ENCODE measurements around the gene PROX1.

PROX1 gene

GRCh38 chr1:213977486-213977842 lies 10.3 kb upstream of the PROX1 start:
- no peak overlapping the region for H3K4me3 ChIP-seq
- no peak overlapping the region for H3K4me2 ChIP-seq
- H3K27me3 ChIP-seq = peaks cover 11 to 88% (median 12%) of the 10 kb centered on the region in 11 experiments
- peaks cover 9 to 18% (median 11%) of the 10 kb centered on the region in 10 experiments for H3K4me1 ChIP-seq
- peaks cover 2 to 15% (median 9%) of the 10 kb centered on the region in 11 experiments; a peak in 20 of 22 replicates for H3K9me3 ChIP-seq (replicated peaks in 1 of 11)
- H3K9ac ChIP-seq = no peak overlapping the region
- no peaks in the 10 kb centered on the region for H3K36me3 ChIP-seq
- no peak overlapping the region for H3K27ac ChIP-seq
- TF ChIP-seq Cebpa-rat (IDR thresholded peaks at IDR 0.05) = no peak
- H4K20me1 ChIP-seq = peaks cover 0 to 20% (median 0%) of the 10 kb centered on the region in 11 experiments; a peak in 3 of 22 replicates

DNA sequence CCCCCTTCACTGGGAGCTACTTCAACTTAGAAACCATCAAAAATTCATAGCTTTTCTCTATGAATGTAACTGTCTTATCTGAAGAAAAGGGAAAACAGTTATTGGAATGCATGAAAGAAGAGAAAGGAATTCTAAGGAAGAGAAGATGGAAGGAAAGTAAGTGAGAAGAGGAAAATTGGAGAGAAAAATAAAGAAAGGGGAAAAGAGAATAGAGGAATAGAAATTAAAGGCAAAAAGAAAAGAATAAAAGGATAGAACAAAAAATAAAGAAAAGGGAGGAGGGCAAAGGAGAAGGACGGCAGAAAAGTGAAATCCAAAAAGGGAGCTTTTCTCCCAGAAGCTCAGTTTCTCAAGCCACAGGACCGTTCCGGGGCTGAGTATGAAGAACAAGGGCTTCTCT lies 9.9 kb upstream of the PROX1 start:
- Histone ChIP-seq H4K20me1 (peaks cover 0 to 16% (median 0%) of the 10 kb centered on the region in 11 experiments; a peak in 4 of 22 replicates), H3K9me3 (replicated peaks in 1 of 11) (peaks cover 7 to 19% (median 14%) of the 10 kb centered on the region in 11 experiments; a peak in 21 of 22 replicates), H3K9ac (no peak overlapping the region), H3K27ac (no peak overlapping the region), H3K4me1 (peaks cover 6 to 14% (median 8%) of the 10 kb centered on the region in 10 experiments), H3K4me2 (no peak overlapping the region), H3K27me3 (peaks cover 15 to 88% (median 16%) of the 10 kb centered on the region in 11 experiments), H3K4me3 (no peak overlapping the region), H3K36me3 (no peaks in the 10 kb centered on the region)
- no peak for TF ChIP-seq Cebpa-rat (IDR thresholded peaks at IDR 0.05)

GRCh38 chr1:213979751-213980586 lies 7.8 kb upstream of the PROX1 start:
- Histone ChIP-seq H3K27me3 (peaks cover 36 to 88% (median 37%) of the 10 kb centered on the region in 11 experiments), H3K9ac (no peak overlapping the region), H4K20me1 (peaks cover 0 to 9% (median 0%) of the 10 kb centered on the region in 11 experiments; a peak in 4 of 22 replicates), H3K9me3 (replicated peaks in 1 of 11) (peaks cover 17 to 34% (median 26%) of the 10 kb centered on the region in 11 experiments), H3K4me2 (peak overlapping the region in 2 of 11 experiments; percentile 18 to 28; a peak in 1 of 22 replicates), H3K4me3 (no peak overlapping the region), H3K36me3 (no peaks in the 10 kb centered on the region), H3K27ac (no peak overlapping the region), H3K4me1 (peaks cover 0 to 19% (median 8%) of the 10 kb centered on the region in 10 experiments; a peak in 9 of 20 replicates)
- no peak for TF ChIP-seq Cebpa-rat (IDR thresholded peaks at IDR 0.05)

- H4K20me1 ChIP-seq = peaks cover 0 to 18% (median 0%) of the 10 kb centered on the region in 11 experiments; a peak in 4 of 22 replicates
- no peaks in the 10 kb centered on the region for H3K36me3 ChIP-seq
- H3K27me3 ChIP-seq = peaks cover 45 to 88% (median 46%) of the 10 kb centered on the region in 11 experiments
- no peak overlapping the region for H3K9ac ChIP-seq
- no peak overlapping the region for H3K4me3 ChIP-seq
- peak overlapping the region in 6 of 11 experiments; percentile 2 to 46 (median 27); a peak in 5 of 22 replicates for H3K4me2 ChIP-seq
- peaks cover 0 to 19% (median 8%) of the 10 kb centered on the region in 10 experiments; a peak in 9 of 20 replicates for H3K4me1 ChIP-seq
- TF ChIP-seq Cebpa-rat (IDR thresholded peaks at IDR 0.05) = no peak
- H3K9me3 ChIP-seq (replicated peaks in 1 of 11) = peaks cover 27 to 43% (median 36%) of the 10 kb centered on the region in 11 experiments
- H3K27ac ChIP-seq = no peak overlapping the region
Observed at GRCh38 chr1:213980906-213981305, 6.9 kb upstream of the PROX1 start.

DNA sequence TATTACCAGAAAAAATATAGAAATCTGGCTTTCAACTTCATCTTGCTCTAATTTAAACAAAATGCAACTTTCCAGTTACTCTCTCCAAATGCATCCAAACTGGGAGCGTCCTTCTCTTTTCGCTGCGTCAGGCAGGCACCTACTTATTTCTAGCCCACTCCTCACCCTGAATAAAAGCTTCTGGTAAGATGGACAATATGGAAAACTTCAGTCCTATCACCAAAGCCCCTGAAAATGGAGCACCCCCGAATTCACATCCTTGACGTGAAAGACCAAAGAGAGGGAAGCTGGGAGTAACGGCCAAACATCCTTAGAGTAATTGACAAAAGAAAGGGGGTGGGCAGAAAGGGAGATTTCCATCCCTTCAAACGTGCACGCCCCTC lies 5.5 kb upstream of the PROX1 start:
- Histone ChIP-seq H3K4me3 (no peak overlapping the region), H3K4me2 (no peak overlapping the region), H3K9ac (no peak overlapping the region), H3K27me3 (peaks cover 58 to 91% (median 60%) of the 10 kb centered on the region in 11 experiments), H3K4me1 (peaks cover 0 to 19% (median 8%) of the 10 kb centered on the region in 10 experiments; a peak in 9 of 20 replicates), H3K27ac (no peak overlapping the region), H3K36me3 (no peaks in the 10 kb centered on the region), H4K20me1 (peaks cover 0 to 19% (median 0%) of the 10 kb centered on the region in 11 experiments; a peak in 3 of 22 replicates), H3K9me3 (replicated peaks in 1 of 11) (peaks cover 27 to 48% (median 37%) of the 10 kb centered on the region in 11 experiments)
- TF ChIP-seq Cebpa-rat (IDR thresholded peaks at IDR 0.05) = no peak

- Histone ChIP-seq H3K4me2 (no peak overlapping the region), H3K9me3 (replicated peaks in 1 of 11) (peaks cover 27 to 48% (median 37%) of the 10 kb centered on the region in 11 experiments), H3K4me3 (no peak overlapping the region), H3K27me3 (peaks cover 58 to 85% (median 62%) of the 10 kb centered on the region in 11 experiments), H3K27ac (no peak overlapping the region), H3K36me3 (no peaks in the 10 kb centered on the region), H4K20me1 (peaks cover 0 to 14% (median 0%) of the 10 kb centered on the region in 11 experiments; a peak in 3 of 22 replicates), H3K9ac (no peak overlapping the region), H3K4me1 (peaks cover 0 to 19% (median 8%) of the 10 kb centered on the region in 10 experiments; a peak in 9 of 20 replicates)
- no peak for TF ChIP-seq Cebpa-rat (IDR thresholded peaks at IDR 0.05)
Observed at GRCh38 chr1:213982672-213983492, 4.9 kb upstream of the PROX1 start.

GRCh38 chr1:213983493-213984386 lies 4.0 kb upstream of the PROX1 start:
- Histone ChIP-seq H3K4me3 (no peak overlapping the region), H3K9me3 (replicated peaks in 1 of 11) (peaks cover 27 to 48% (median 37%) of the 10 kb centered on the region in 11 experiments), H3K9ac (no peak overlapping the region), H3K4me2 (peak overlapping the region in 6 of 11 experiments; percentile 17 to 55 (median 30); a peak in 11 of 22 replicates), H3K27me3 (peaks cover 58 to 76% (median 62%) of the 10 kb centered on the region in 11 experiments), H4K20me1 (peaks cover 0 to 14% (median 0%) of the 10 kb centered on the region in 11 experiments; a peak in 3 of 22 replicates), H3K27ac (no peak overlapping the region), H3K36me3 (no peaks in the 10 kb centered on the region), H3K4me1 (peaks cover 0 to 19% (median 8%) of the 10 kb centered on the region in 10 experiments; a peak in 9 of 20 replicates)
- TF ChIP-seq Cebpa-rat (IDR thresholded peaks at IDR 0.05) = no peak

Measured in BLaER1 treated with 17β-estradiol and CSF1 and Interleukin-3, amounts not matched to agents 10 nM and 100 nM (cell line).